ENCODE measurements around the gene ATP6V1E1. TPM values are rescaled to one million over a fixed set of nuclear protein-coding genes. Genes with fewer than 3 reads are reported as not detected.

ATP6V1E1 gene
- total RNA-seq = 125 and 152 TPM in 2 replicates

GRCh38 chr22:17628406-17629172 is at the start of gene ATP6V1E1:
Gene ATP6V1E1, minus strand, starts transcription at chr22:17628749. Its CDS starts 114 bp downstream, at chr22:17628635.

GRCh38 chr22:17638432-17639246 is 10.1 kb upstream of the ATP6V1E1 start, which contains the start of gene BCL2L13:
Gene BCL2L13, plus strand, starts transcription at chr22:17638757. Its CDS starts 16,955 bp downstream, at chr22:17655712.

GRCh38 chr22:17562906-17563870 is 65.4 kb downstream of the ATP6V1E1 start, which contains the start of gene SLC25A18:
Gene SLC25A18, plus strand, starts transcription at chr22:17563498. Its CDS starts 16,447 bp downstream, at chr22:17579945.

Other genes starting within 250 kb of the ATP6V1E1 start
- gene SLC25A18, start 65.3 kb downstream of the ATP6V1E1 start, total RNA-seq = 1.4 and 2.5 TPM in 2 replicates
- gene BCL2L13, start 10.0 kb upstream of the ATP6V1E1 start, total RNA-seq = 59.1 and 67.3 TPM in 2 replicates
- gene BID, start 145.7 kb upstream of the ATP6V1E1 start, total RNA-seq = 30.3 and 34.0 TPM in 2 replicates

Data from myometrial cell (primary cell).